ENCODE data around the gene METTL4.

Gene METTL4

DNA sequence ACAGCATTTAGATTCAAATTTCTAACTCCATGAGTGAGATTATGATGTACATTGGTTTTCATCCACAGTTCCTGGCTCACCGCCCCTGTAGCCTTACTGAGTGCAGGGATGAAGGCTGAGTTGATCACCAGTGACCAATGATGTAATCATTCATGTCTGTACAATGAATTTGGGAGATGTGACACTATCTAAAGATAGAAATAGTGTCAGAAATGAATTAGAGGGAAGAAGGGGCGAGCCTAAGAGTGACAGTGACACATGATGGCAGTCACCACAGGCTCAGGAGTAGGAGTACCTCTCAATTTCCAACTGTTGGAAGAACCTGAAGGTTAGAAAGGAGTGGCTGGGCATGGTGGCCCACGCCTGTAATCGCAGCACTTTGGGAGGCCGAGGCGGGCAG is 3.2 kb downstream of the METTL4 start:
- no peak overlapping the region for H3K4me3 ChIP-seq (replicated peaks; ENCODE audit: low read depth, low read length)
- DNase-seq (ENCODE audit: low read depth): no peak
- TF ChIP-seq, protein P1, sequence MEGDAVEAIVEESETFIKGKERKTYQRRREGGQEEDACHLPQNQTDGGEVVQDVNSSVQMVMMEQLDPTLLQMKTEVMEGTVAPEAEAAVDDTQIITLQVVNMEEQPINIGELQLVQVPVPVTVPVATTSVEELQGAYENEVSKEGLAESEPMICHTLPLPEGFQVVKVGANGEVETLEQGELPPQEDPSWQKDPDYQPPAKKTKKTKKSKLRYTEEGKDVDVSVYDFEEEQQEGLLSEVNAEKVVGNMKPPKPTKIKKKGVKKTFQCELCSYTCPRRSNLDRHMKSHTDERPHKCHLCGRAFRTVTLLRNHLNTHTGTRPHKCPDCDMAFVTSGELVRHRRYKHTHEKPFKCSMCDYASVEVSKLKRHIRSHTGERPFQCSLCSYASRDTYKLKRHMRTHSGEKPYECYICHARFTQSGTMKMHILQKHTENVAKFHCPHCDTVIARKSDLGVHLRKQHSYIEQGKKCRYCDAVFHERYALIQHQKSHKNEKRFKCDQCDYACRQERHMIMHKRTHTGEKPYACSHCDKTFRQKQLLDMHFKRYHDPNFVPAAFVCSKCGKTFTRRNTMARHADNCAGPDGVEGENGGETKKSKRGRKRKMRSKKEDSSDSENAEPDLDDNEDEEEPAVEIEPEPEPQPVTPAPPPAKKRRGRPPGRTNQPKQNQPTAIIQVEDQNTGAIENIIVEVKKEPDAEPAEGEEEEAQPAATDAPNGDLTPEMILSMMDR (IDR thresholded peaks at IDR 0.05; ENCODE audit: low read length, missing control alignments): no peak

DNA sequence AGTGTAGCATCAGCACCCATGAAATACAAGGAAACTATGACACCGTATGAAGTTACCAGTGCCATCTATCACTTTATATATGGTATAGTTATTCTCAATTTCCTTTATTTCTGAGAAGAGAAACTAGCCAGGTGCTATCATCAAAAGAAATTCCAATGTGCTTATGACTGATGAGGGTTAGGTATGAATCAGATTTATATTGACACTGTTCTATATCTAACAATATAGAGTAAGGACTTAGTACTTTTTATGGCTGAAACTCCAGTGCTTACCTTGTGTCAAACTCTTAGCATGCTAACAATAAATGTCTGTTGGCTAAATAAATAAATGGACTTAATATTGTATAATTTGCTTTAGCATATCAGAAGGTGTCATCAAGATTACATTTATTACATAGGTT is 6.9 kb downstream of the METTL4 start:
- no peak overlapping the region for H3K4me3 ChIP-seq (replicated peaks; ENCODE audit: low read depth, low read length)
- DNase-seq (ENCODE audit: low read depth): no peak
- TF ChIP-seq, protein P1 (IDR thresholded peaks at IDR 0.05; ENCODE audit: low read length, missing control alignments): no peak

DNA sequence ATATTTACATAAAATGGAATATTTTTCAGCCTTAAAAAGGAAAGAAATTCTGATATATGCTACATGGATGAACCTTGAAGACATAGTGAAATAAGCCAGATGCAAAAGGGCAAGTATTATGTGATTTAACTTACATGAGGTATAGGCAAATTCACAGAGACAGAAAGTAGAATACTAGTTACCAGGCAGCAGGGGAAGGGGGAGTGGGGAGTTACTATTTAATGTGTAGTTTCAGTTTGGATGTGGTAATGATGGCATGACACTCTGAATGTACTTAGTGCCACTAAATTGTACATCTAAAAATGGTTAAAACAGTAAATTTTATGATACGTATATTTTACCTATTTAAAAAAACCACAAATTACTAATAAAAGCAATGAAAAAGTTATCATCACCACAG is 12.1 kb downstream of the METTL4 start:
- DNase-seq (ENCODE audit: low read depth): no peak
- no peak overlapping the region for H3K4me3 ChIP-seq (replicated peaks; ENCODE audit: low read depth, low read length)
- TF ChIP-seq, protein P1 (IDR thresholded peaks at IDR 0.05; ENCODE audit: low read length, missing control alignments): no peak

DNA sequence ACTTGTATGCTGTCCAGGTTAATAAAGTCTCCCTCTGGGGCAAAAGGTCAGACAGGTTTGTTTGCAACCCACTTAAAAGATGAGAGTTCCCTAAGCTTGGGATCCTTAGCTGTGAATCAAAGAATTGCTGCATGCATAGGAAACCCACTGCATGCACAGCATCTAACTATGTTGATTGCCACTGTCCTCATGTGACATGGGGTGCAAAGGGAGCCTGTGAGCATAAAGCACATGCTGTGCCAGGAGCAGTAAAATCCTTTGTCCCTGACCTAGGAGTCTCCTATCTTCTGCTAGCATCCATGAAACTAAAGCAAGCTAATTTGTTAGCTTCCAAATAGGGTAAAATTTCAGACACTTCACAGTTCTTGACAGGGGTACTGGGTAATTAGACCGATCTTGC is 13.8 kb downstream of the METTL4 start:
- TF ChIP-seq, protein P1 (IDR thresholded peaks at IDR 0.05; ENCODE audit: low read length, missing control alignments): no peak
- no peak for DNase-seq (ENCODE audit: low read depth)
- no peak overlapping the region for H3K4me3 ChIP-seq (replicated peaks; ENCODE audit: low read depth, low read length)

DNA sequence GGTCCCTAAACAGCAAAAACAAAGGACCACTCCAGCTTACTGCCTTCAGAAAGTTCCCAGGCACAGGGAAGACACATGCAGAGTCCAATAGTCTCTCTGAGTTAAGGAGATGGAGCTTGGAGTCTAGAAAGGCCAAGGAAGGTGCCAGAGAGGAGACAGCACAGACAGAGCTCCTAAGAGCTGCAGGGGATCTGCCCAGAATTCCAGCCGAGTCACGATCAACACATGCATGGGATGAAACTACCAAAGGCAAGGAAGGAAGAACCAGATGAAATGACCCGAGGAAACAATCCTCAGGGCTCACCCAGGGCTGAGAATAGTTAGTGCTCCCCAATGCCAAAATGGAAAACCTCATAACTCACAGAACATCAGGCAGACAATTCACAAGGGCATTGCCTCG is 15.4 kb downstream of the METTL4 start:
- no peak for DNase-seq (ENCODE audit: low read depth)
- no peak overlapping the region for H3K4me3 ChIP-seq (replicated peaks; ENCODE audit: low read depth, low read length)
- TF ChIP-seq, protein P1 (IDR thresholded peaks at IDR 0.05; ENCODE audit: low read length, missing control alignments): no peak

DNA sequence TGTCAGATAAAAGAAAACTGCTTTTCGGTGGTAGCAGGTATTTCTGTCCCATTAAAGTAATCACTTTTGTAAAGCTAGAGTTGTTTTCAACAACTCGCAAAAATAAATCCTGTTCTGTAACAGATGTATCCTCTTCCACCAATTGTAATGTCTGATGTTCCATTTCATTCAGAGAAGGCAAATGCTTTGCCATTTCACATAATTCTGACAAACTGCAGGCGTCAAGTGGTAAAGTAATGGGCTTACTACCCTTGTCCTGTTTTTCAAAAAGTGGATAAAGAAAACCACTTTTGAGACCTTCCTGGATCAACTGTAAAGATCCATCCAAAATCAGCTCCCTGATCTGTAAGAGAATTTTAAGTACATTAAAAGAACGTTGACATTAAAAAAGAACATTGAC is 16.6 kb downstream of the METTL4 start:
- TF ChIP-seq, protein P1 (IDR thresholded peaks at IDR 0.05; ENCODE audit: low read length, missing control alignments): no peak
- DNase-seq (ENCODE audit: low read depth): no peak
- H3K4me3 ChIP-seq (replicated peaks; ENCODE audit: low read depth, low read length): no peak overlapping the region

DNA sequence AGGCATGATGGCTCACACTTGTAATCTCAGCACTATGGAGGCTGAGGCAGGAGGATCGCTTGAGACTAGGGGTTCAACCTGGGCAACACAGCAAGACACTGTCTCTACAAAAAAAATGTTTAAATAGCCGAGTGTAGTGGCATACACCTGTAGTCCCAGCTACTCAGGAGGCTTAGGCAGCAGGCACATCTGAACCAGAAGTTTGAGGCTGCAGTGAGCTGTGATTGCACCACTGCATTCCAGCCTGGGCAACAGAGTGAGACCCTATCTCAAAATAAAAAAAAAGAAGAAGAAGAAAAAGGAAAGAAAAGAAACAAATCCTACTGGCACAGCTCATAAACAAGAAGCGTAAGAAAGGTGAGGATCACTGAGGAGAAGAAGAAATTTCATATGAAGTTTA is 19.9 kb downstream of the METTL4 start:
- H3K4me3 ChIP-seq (replicated peaks; ENCODE audit: low read depth, low read length): no peak overlapping the region
- TF ChIP-seq, protein P1 (IDR thresholded peaks at IDR 0.05; ENCODE audit: low read length, missing control alignments): no peak
- no peak for DNase-seq (ENCODE audit: low read depth)
